B cell (primary cell): Measurements from ENCODE around the gene NAXD. TPM values are rescaled to one million over a fixed set of nuclear protein-coding genes. Genes with fewer than 3 reads are reported as not detected.

ENCODE experiments used
- ATAC-seq: fragments of 200-7000 bp; cut with Tn5 transposase; one replicate; pipeline ENCODE4 v1.10.0; 2021; ENCODE audit warnings: low read depth, mild to moderate bottlenecking, moderate number of reproducible peaks, moderate library complexity
- CTCF ChIA-PET: fragments of 350-600 bp; sonication (Branson Sonifier 250); formaldehyde crosslinking; loops from one replicate; lab custom pipeline; 2021; ENCODE audit warnings: antibody characterized with exemption, inconsistent platforms; lab: Charles Lee
- POLR2A ChIA-PET: fragments of 350-600 bp; sonication (Branson Sonifier 250); formaldehyde crosslinking; loops from one replicate; lab custom pipeline; 2021; ENCODE audit warnings: antibody characterized with exemption; lab: Charles Lee
- DNase-seq: peaks from one replicate; pipeline ENCODE4 v3.0.0; 2013
- H2AFZ ChIP-seq: 2 replicates; pipeline ENCODE4 v1.6.1; 2012; ENCODE audit warnings: mild to moderate bottlenecking, low read depth, low read length; ENCODE audit not compliant: insufficient read depth, poor library complexity, severe bottlenecking
- H3K27ac ChIP-seq, 2 donors: 1 replicate in 1 of 2; 2 replicates in 1 of 2; pipeline ENCODE4 v1.5.1; 2012 to 2013; ENCODE audit warnings: low read length in 2 of 2, mild to moderate bottlenecking in 2 of 2, moderate library complexity in 1 of 2
- H3K27me3 ChIP-seq, 4 experiments: fragments of 200-600 bp in 1 of 4; sonication (generic) in 1 of 4; replicated peaks in 1 of 4; 1 replicate in 2 of 4; 2 replicates in 2 of 4; pipeline versions ENCODE4 v1.6.1 to v1.7.0; 2013 to 2016; ENCODE audit warnings: low read length in 3 of 4, mild to moderate bottlenecking in 2 of 4, mixed read lengths in 1 of 4, moderate library complexity in 1 of 4; ENCODE audit not compliant: insufficient read depth in 4 of 4, control insufficient read depth in 3 of 4; ENCODE audit errors: control extremely low read depth in 1 of 4
- H3K36me3 ChIP-seq, 2 experiments: replicated peaks in 1 of 2; 1 replicate in 1 of 2; 2 replicates in 1 of 2; pipeline versions ENCODE4 v1.6.1 to v1.7.1; 2013; ENCODE audit warnings: low read length in 1 of 2; ENCODE audit not compliant: insufficient read depth in 2 of 2, control insufficient read depth in 1 of 2; ENCODE audit errors: control extremely low read depth in 1 of 2, extremely low read depth in 1 of 2
- H3K4me1 ChIP-seq, 2 donors: fragments of 200-600 bp in 1 of 2; sonication (generic) in 1 of 2; 1 replicate in 1 of 2; 2 replicates in 1 of 2; pipeline versions ENCODE4 v1.5.1 to v1.6.1; 2013 to 2017; ENCODE audit warnings: low read length in 2 of 2; ENCODE audit not compliant: control insufficient read depth in 2 of 2, insufficient read depth in 2 of 2
- H3K4me2 ChIP-seq: replicated peaks from 2 replicates; pipeline ENCODE3; 2012; ENCODE audit warnings: mild to moderate bottlenecking, low read depth, low read length; ENCODE audit not compliant: poor library complexity, severe bottlenecking
- H3K4me3 ChIP-seq, 5 experiments: fragments of 200-600 bp in 1 of 5; sonication (generic) in 1 of 5; 1 replicate in 3 of 5; 2 replicates in 2 of 5; pipeline versions ENCODE4 v1.5.1 to v1.7.0; 2011 to 2016; ENCODE audit warnings: low read length in 4 of 5, mild to moderate bottlenecking in 4 of 5, low read depth in 2 of 5, control low read depth in 1 of 5, moderate library complexity in 1 of 5; ENCODE audit not compliant: insufficient read depth in 1 of 5; ENCODE audit errors: control extremely low read depth in 1 of 5, extremely low read depth in 1 of 5
- H3K79me2 ChIP-seq: fragments of 200-600 bp; sonication (generic); one replicate; pipeline ENCODE4 v1.6.0; 2016; ENCODE audit warnings: low read length; ENCODE audit not compliant: control insufficient read depth, insufficient read depth
- H3K9ac ChIP-seq: fragments of 200-600 bp; sonication (generic); 2 replicates; pipeline ENCODE4 v1.6.1; 2017; ENCODE audit warnings: mild to moderate bottlenecking, low read length, moderate library complexity
- H3K9me3 ChIP-seq, 3 donors: one replicate each; pipeline versions ENCODE4 v1.6.1 to v1.7.1; 2013; ENCODE audit warnings: low read length in 2 of 3; ENCODE audit not compliant: control insufficient read depth in 2 of 3, insufficient read depth in 1 of 3; ENCODE audit errors: control extremely low read depth in 1 of 3
- H4K20me1 ChIP-seq: 2 replicates; pipeline ENCODE4 v1.6.0; 2012; ENCODE audit warnings: mild to moderate bottlenecking, low read length; ENCODE audit not compliant: insufficient read depth, control insufficient read depth, poor library complexity, severe bottlenecking
- H3K27ac Mint-ChIP-seq: one replicate; pipeline ENCODE4 v1.8.0; 2021; ENCODE audit warnings: mixed read lengths
- H3K27me3 Mint-ChIP-seq: one replicate; pipeline ENCODE4 v1.8.0; 2021; ENCODE audit warnings: mixed read lengths
- H3K4me1 Mint-ChIP-seq: one replicate; pipeline ENCODE4 v1.8.0; 2021; ENCODE audit warnings: mixed read lengths
- H3K4me3 Mint-ChIP-seq: one replicate; pipeline ENCODE4 v1.8.0; 2021; ENCODE audit warnings: mixed read lengths
- H3K9me3 Mint-ChIP-seq: one replicate; pipeline ENCODE4 v1.8.0; 2022; ENCODE audit warnings: mixed read lengths; ENCODE audit not compliant: insufficient read depth
- EZH2 ChIP-seq: IDR thresholded peaks from 2 replicates; pipeline ENCODE4 v1.6.1; 2012; ENCODE audit warnings: borderline replicate concordance, low read depth, mild to moderate bottlenecking, moderate library complexity, low read length; ENCODE audit not compliant: insufficient read depth, poor library complexity, severe bottlenecking
- WGBS: methylation state at CpG from one replicate; pipeline ENCODE4 v1.1.5; 2013; ENCODE audit warnings: missing lambda C conversion rate; ENCODE audit not compliant: insufficient coverage; 5-methylcytosine and 5-hydroxymethylcytosine counted together
- intact Hi-C: fragments of 100-400 bp; cut with micrococcal nuclease; formaldehyde crosslinking; loops from one replicate; pipeline ENCODE4 v1.10.0; 2022
- polyA plus RNA-seq: library from polyadenylated mRNA; depleted of rRNA; stranded (reverse); fragments of >200 nt; gene quantifications from 2 replicates; pipeline ENCODE4 v1.2.3, GENCODE V29; 2012
- total RNA-seq, 2 donors: library from RNA; stranded (reverse); fragments of 120-200 nt in 1 of 2; gene quantifications; 1 replicate in 1 of 2; 2 replicates in 1 of 2; pipeline versions ENCODE4 v1.2.3 to v1.2.4, GENCODE V29; 2013 to 2022
- TF ChIP-seq, protein P1 (sequence below): fragments of 200-600 bp; IDR thresholded peaks from one replicate; pipeline ENCODE4 v1.8.0; 2022; ENCODE audit warnings: antibody characterized with exemption, mild to moderate bottlenecking

The NAXD gene
- total and polyA plus RNA-seq, 2 donors (not counting 1 experiment from before 2014, with no cell fraction given): 28.4 to 33.3 TPM

DNA sequence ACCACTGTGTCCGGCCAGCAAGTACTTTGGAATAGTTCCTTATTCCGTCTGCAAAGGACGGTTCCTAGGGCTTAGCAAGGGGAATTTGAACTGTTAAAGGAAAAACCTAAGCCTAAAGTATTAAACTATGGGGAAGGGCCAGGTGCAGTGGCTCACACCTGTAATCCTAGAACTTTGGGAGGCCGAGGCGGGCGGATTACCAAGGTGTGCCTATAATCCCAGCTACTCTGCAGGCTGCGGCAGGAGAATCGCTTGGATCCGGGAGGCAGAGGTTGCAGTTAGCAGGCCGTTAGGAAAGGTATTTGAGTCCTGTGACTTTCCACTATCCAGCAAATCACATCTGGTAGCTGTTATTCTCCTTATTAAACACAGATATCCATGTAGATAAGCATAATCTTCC is 44.5 kb upstream of the NAXD start:
- no peak overlapping the region for H3K27ac ChIP-seq
- Mint-ChIP-seq H3K4me1 (peaks cover 9% of the 10 kb centered on the region), H3K27me3 (peaks cover 23% of the 10 kb centered on the region), H3K9me3 (no peaks in the 10 kb centered on the region), H3K27ac (no peak overlapping the region), H3K4me3 (no peak overlapping the region)
- H3K4me3 ChIP-seq: no peak overlapping the region
- no peaks in the 10 kb centered on the region for H3K9me3 ChIP-seq
- intact Hi-C loops: no loop called here
- TF ChIP-seq, protein P1, sequence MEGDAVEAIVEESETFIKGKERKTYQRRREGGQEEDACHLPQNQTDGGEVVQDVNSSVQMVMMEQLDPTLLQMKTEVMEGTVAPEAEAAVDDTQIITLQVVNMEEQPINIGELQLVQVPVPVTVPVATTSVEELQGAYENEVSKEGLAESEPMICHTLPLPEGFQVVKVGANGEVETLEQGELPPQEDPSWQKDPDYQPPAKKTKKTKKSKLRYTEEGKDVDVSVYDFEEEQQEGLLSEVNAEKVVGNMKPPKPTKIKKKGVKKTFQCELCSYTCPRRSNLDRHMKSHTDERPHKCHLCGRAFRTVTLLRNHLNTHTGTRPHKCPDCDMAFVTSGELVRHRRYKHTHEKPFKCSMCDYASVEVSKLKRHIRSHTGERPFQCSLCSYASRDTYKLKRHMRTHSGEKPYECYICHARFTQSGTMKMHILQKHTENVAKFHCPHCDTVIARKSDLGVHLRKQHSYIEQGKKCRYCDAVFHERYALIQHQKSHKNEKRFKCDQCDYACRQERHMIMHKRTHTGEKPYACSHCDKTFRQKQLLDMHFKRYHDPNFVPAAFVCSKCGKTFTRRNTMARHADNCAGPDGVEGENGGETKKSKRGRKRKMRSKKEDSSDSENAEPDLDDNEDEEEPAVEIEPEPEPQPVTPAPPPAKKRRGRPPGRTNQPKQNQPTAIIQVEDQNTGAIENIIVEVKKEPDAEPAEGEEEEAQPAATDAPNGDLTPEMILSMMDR: no peak
- TF ChIP-seq EZH2: no peak
- H3K9ac ChIP-seq: no peak overlapping the region
- H4K20me1 ChIP-seq: no peaks in the 10 kb centered on the region
- H3K4me2 ChIP-seq: no peak overlapping the region
- DNase-seq (no peak), ATAC-seq (no peak)
- no peaks in the 10 kb centered on the region for H3K36me3 ChIP-seq
- WGBS: 91% methylated on average over 5 of the region's 10 CpGs
- no peak overlapping the region for H2AFZ ChIP-seq
- H3K79me2 ChIP-seq: no peaks in the 10 kb centered on the region
- H3K27me3 ChIP-seq: peaks cover 0 to 6% (median 0%) of the 10 kb centered on the region in 4 experiments
- H3K4me1 ChIP-seq: peaks cover 7 to 9% of the 10 kb centered on the region in 2 donors
- ChIA-PET CTCF (no interaction called here), POLR2A (no interaction called here)

DNA sequence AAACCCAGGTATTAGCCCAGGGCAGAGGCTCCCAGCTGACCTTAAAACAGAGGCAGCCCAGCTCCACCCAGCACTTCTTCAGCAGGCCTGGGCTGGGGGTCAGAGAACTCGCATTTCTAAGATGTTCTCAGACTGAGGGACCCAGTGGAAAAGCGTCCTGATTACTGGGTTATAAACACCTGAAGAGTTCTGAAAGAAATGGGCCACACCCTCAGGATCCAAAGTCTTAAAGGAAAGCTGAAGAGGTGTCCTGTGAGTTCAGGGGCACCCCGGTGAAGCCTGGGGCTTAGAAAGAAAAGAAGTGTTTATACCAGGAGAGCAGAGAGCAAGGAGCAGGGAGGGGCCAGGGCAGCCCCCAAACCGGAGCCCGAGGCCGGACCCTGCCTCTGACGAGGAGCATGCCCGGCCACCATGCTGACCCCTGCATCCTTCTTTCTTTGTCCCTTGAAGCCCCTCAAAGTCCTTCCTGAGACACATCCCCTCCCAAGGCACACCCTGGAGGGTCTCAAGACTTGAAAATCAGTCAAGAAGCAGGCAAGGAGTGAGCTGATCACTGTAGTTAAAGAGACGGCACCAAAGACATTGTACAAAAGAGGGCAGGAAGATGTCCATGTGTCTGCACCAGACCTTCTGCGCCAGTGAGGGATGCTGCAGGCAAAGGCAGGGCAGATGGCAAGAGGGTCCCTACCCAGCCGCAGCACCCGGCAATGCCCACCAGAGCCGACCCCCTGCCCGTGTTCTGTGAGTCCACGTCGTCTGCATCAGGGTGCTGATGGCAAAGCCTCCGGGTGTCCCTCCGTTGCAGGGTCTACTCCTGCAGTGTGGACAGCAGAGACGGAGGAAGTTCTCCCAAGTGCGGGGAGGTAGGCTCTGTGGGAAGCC is 43.2 kb upstream of the NAXD start:
- Histone ChIP-seq H3K4me3 (no peak overlapping the region), H3K9me3 (no peaks in the 10 kb centered on the region), H3K27me3 (peaks cover 0 to 6% (median 0%) of the 10 kb centered on the region in 4 experiments), H3K4me2 (no peak overlapping the region), H4K20me1 (no peaks in the 10 kb centered on the region), H3K4me1 (peaks cover 12 to 13% of the 10 kb centered on the region in 2 donors), H3K79me2 (no peaks in the 10 kb centered on the region), H2AFZ (no peak overlapping the region), H3K36me3 (no peaks in the 10 kb centered on the region), H3K27ac (no peak overlapping the region), H3K9ac (no peak overlapping the region)
- H3K4me3 Mint-ChIP-seq: no peak overlapping the region
- H3K27me3 Mint-ChIP-seq: peaks cover 25% of the 10 kb centered on the region
- no peaks in the 10 kb centered on the region for H3K9me3 Mint-ChIP-seq
- TF ChIP-seq, protein P1: no peak
- no peak for TF ChIP-seq EZH2
- ATAC-seq (no peak), DNase-seq (no peak)
- 96% methylated on average over 13 of the region's 20 CpGs for WGBS
- H3K4me1 Mint-ChIP-seq: peaks cover 14% of the 10 kb centered on the region
- POLR2A ChIA-PET: no interaction called here
- CTCF ChIA-PET: no interaction called here
- intact Hi-C loops: no loop called here
- no peak overlapping the region for H3K27ac Mint-ChIP-seq
